ENCODE data around the gene MON2. TPM values are rescaled to one million over a fixed set of nuclear protein-coding genes. Genes with fewer than 3 reads are reported as not detected.

The MON2 gene
- total RNA-seq, 5 donors from 2014 or later (not counting 1 experiment from before 2014, with no cell fraction given), result 61.2 to 73.2 (median 66.5) TPM

DNA sequence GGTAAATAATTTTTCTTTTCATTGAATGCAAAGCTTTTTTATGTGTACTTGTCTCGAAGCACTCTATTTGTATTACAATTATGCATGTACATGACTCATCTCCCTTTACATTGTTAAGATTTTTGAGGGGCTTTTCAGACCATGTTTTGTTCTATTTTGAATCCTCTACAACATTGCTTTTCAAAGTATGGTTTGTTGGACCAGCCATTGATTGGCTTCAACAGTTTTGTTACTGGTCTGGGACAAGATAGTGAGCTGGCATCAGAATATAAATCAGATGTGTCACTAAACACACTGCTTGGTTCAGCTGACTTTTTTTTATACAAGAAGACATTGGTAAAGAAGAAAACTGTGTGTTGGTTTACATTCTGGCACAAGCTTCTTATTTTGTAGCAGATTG is 122.3 kb downstream of the MON2 start:
- Mint-ChIP-seq H3K4me1 (no peaks in the 10 kb centered on the region), H3K27me3 (no peaks in the 10 kb centered on the region), H3K9me3 (no peaks in the 10 kb centered on the region), H3K4me3 (no peak overlapping the region), H3K36me3 (peaks cover 35% of the 10 kb centered on the region), H3K27ac (no peak overlapping the region)
- no CpG with 5 or more reads among the region's 1 CpG for WGBS (ENCODE audit: insufficient coverage)
- Histone ChIP-seq H3K27me3 (replicated peaks in 1 of 2; ENCODE audit: control insufficient read depth in 2 of 2, extremely low read depth in 1 of 2, insufficient read depth in 2 of 2, low read length in 1 of 2) (no peaks in the 10 kb centered on the region), H3K4me1 (ENCODE audit: control insufficient read depth in 1 of 2, extremely low read depth in 1 of 2, insufficient read depth in 2 of 2, low read length in 2 of 2) (no peaks in the 10 kb centered on the region), H3K4me3 (ENCODE audit: control insufficient read depth in 1 of 2, extremely low read depth in 1 of 2, low read length in 1 of 2) (no peak overlapping the region), H3K36me3 (ENCODE audit: control insufficient read depth in 2 of 2, extremely low read depth in 1 of 2, insufficient read depth in 1 of 2, low read length in 1 of 2) (peaks cover 0 to 31% of the 10 kb centered on the region in 2 donors), H3K9me3 (no peaks in the 10 kb centered on the region), H3K27ac (ENCODE audit: low read length) (no peak overlapping the region)
- no peak for DNase-seq
- ATAC-seq (replicated peaks in 1 of 4), result no peak
- ChIA-PET CTCF (interaction anchor here in 1 of 2 donors (0.6 kb wide), 1 partner anchor 35 kb away, joined by 3 read pairs; no protein-coding TSS in a partner anchor), POLR2A (interaction anchor here in 1 of 2 donors (0.6 to 0.7 kb wide), 2 partner anchors 14 to 181 kb away, joined by 3 read pairs; no protein-coding TSS in a partner anchor)

- ChIA-PET POLR2A (no interaction called here), CTCF (no interaction called here)
- peaks cover 5% of the 10 kb centered on the region for H3K36me3 Mint-ChIP-seq
- Histone ChIP-seq H3K4me3 (ENCODE audit: control insufficient read depth in 1 of 2, extremely low read depth in 1 of 2, low read length in 1 of 2) (no peak overlapping the region), H3K27ac (ENCODE audit: low read length) (no peak overlapping the region), H3K9me3 (no peaks in the 10 kb centered on the region), H3K27me3 (replicated peaks in 1 of 2; ENCODE audit: control insufficient read depth in 2 of 2, extremely low read depth in 1 of 2, insufficient read depth in 2 of 2, low read length in 1 of 2) (no peaks in the 10 kb centered on the region), H3K36me3 (ENCODE audit: control insufficient read depth in 2 of 2, extremely low read depth in 1 of 2, insufficient read depth in 1 of 2, low read length in 1 of 2) (peaks cover 0 to 5% of the 10 kb centered on the region in 2 donors), H3K4me1 (ENCODE audit: control insufficient read depth in 1 of 2, extremely low read depth in 1 of 2, insufficient read depth in 2 of 2, low read length in 2 of 2) (peaks cover 0 to 3% of the 10 kb centered on the region in 2 experiments)
- H3K4me3 Mint-ChIP-seq, result no peak overlapping the region
- no peaks in the 10 kb centered on the region for H3K27me3 Mint-ChIP-seq
- peaks cover 0 to 8% (median 5%) of the 10 kb centered on the region in 3 donors for H3K4me1 Mint-ChIP-seq
- no peak overlapping the region for H3K27ac Mint-ChIP-seq
- no CpG with 5 or more reads among the region's 3 CpGs for WGBS (ENCODE audit: insufficient coverage)
- ATAC-seq (replicated peaks in 1 of 4) (no peak), DNase-seq (no peak)
- H3K9me3 Mint-ChIP-seq, result no peaks in the 10 kb centered on the region
Measured at GRCh38 chr12:62597253-62597652, 130.6 kb downstream of the MON2 start.

- Histone ChIP-seq H3K9me3 (no peaks in the 10 kb centered on the region), H3K4me3 (ENCODE audit: control insufficient read depth in 1 of 2, extremely low read depth in 1 of 2, low read length in 1 of 2) (no peak overlapping the region), H3K27ac (ENCODE audit: low read length) (no peak overlapping the region), H3K4me1 (ENCODE audit: control insufficient read depth in 1 of 2, extremely low read depth in 1 of 2, insufficient read depth in 2 of 2, low read length in 2 of 2) (peaks cover under 1 to 4% of the 10 kb centered on the region in 2 experiments), H3K36me3 (ENCODE audit: control insufficient read depth in 2 of 2, extremely low read depth in 1 of 2, insufficient read depth in 1 of 2, low read length in 1 of 2) (no peaks in the 10 kb centered on the region), H3K27me3 (replicated peaks in 1 of 2; ENCODE audit: control insufficient read depth in 2 of 2, extremely low read depth in 1 of 2, insufficient read depth in 2 of 2, low read length in 1 of 2) (no peaks in the 10 kb centered on the region)
- DNase-seq (no peak), ATAC-seq (replicated peaks in 1 of 4) (no peak)
- Mint-ChIP-seq H3K27me3 (no peaks in the 10 kb centered on the region), H3K4me3 (no peak overlapping the region), H3K4me1 (peaks cover 2 to 9% (median 7%) of the 10 kb centered on the region in 3 donors), H3K27ac (no peak overlapping the region), H3K36me3 (no peaks in the 10 kb centered on the region), H3K9me3 (no peaks in the 10 kb centered on the region)
- WGBS (ENCODE audit: insufficient coverage), result no CpG with 5 or more reads among the region's 3 CpGs
- CTCF ChIA-PET, result interaction anchor here in 1 of 2 donors (1.0 kb wide), 1 partner anchor 199 kb away, joined by 3 read pairs; no protein-coding TSS in a partner anchor
- POLR2A ChIA-PET, result interaction anchor here (0.6 to 0.7 kb wide), 3 partner anchors 21 to 195 kb away, joined by 3 read pairs; no protein-coding TSS in a partner anchor
Measured at GRCh38 chr12:62598846-62599245, 132.2 kb downstream of the MON2 start.

- Histone ChIP-seq H3K9me3 (no peaks in the 10 kb centered on the region), H3K27me3 (replicated peaks in 1 of 2; ENCODE audit: control insufficient read depth in 2 of 2, extremely low read depth in 1 of 2, insufficient read depth in 2 of 2, low read length in 1 of 2) (no peaks in the 10 kb centered on the region), H3K4me3 (ENCODE audit: control insufficient read depth in 1 of 2, extremely low read depth in 1 of 2, low read length in 1 of 2) (no peak overlapping the region), H3K4me1 (ENCODE audit: control insufficient read depth in 1 of 2, extremely low read depth in 1 of 2, insufficient read depth in 2 of 2, low read length in 2 of 2) (peaks cover 4 to 10% of the 10 kb centered on the region in 2 experiments), H3K36me3 (ENCODE audit: control insufficient read depth in 2 of 2, extremely low read depth in 1 of 2, insufficient read depth in 1 of 2, low read length in 1 of 2) (no peaks in the 10 kb centered on the region), H3K27ac (ENCODE audit: low read length) (no peak overlapping the region)
- no CpG with 5 or more reads among the region's 5 CpGs for WGBS (ENCODE audit: insufficient coverage)
- Mint-ChIP-seq H3K9me3 (no peaks in the 10 kb centered on the region), H3K4me1 (peaks cover 13 to 20% (median 18%) of the 10 kb centered on the region in 3 donors), H3K36me3 (no peaks in the 10 kb centered on the region), H3K4me3 (no peak overlapping the region), H3K27me3 (no peaks in the 10 kb centered on the region), H3K27ac (no peak overlapping the region)
- DNase-seq (no peak), ATAC-seq (replicated peaks in 1 of 4) (no peak)
- CTCF ChIA-PET, result interaction anchor here in 1 of 2 donors (1.3 kb wide), 1 partner anchor 10 kb away, joined by 3 read pairs; no protein-coding TSS in a partner anchor
- POLR2A ChIA-PET, result no interaction called here
Measured at GRCh38 chr12:62599854-62600437, 133.3 kb downstream of the MON2 start.

DNA sequence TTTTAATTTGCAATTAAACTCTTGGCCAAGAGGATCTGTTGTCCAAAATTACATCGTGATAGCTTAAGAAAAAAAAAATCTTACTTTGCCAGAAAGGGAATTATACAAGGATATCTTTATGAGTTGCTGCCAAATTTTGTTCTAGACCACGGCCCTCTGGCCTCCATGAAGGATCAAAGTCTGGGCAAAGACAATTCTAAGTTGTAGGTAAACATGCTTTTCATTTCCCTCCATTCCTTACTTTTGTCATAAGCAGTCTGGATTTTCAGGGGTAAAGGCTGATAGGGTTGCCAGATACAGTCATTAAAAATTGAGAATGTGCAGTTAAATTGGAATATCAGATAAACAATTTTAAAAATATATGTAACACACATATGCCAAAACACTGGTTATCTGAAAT is 135.1 kb downstream of the MON2 start:
- ChIA-PET POLR2A (no interaction called here), CTCF (interaction anchor here in 1 of 2 donors (0.6 kb wide), 1 partner anchor 129 kb away, joined by 4 read pairs; no protein-coding TSS in a partner anchor)
- H3K4me1 Mint-ChIP-seq, result peaks cover 32 to 35% (median 35%) of the 10 kb centered on the region in 3 donors
- no peak for DNase-seq
- Histone ChIP-seq H3K27ac (ENCODE audit: low read length) (peak overlapping the region; percentile 100), H3K4me3 (ENCODE audit: control insufficient read depth in 1 of 2, extremely low read depth in 1 of 2, low read length in 1 of 2) (peak overlapping the region; percentile 84 to 94), H3K27me3 (replicated peaks in 1 of 2; ENCODE audit: control insufficient read depth in 2 of 2, extremely low read depth in 1 of 2, insufficient read depth in 2 of 2, low read length in 1 of 2) (no peaks in the 10 kb centered on the region), H3K4me1 (ENCODE audit: control insufficient read depth in 1 of 2, extremely low read depth in 1 of 2, insufficient read depth in 2 of 2, low read length in 2 of 2) (peaks cover 4 to 11% of the 10 kb centered on the region in 2 experiments), H3K9me3 (no peaks in the 10 kb centered on the region), H3K36me3 (ENCODE audit: control insufficient read depth in 2 of 2, extremely low read depth in 1 of 2, insufficient read depth in 1 of 2, low read length in 1 of 2) (no peaks in the 10 kb centered on the region)
- H3K27me3 Mint-ChIP-seq, result no peaks in the 10 kb centered on the region
- peak overlapping the region; percentile 80 to 97 (median 90) for H3K4me3 Mint-ChIP-seq
- no peak for ATAC-seq (replicated peaks in 1 of 4)
- H3K27ac Mint-ChIP-seq, result peak overlapping the region; percentile 77 to 98
- H3K36me3 Mint-ChIP-seq, result no peaks in the 10 kb centered on the region
- H3K9me3 Mint-ChIP-seq, result no peaks in the 10 kb centered on the region
- no CpG with 5 or more reads among the region's 2 CpGs for WGBS (ENCODE audit: insufficient coverage)

GRCh38 chr12:62602255-62603060 is 135.8 kb downstream of the MON2 start:
- Histone ChIP-seq H3K9me3 (no peaks in the 10 kb centered on the region), H3K36me3 (ENCODE audit: control insufficient read depth in 2 of 2, extremely low read depth in 1 of 2, insufficient read depth in 1 of 2, low read length in 1 of 2) (no peaks in the 10 kb centered on the region), H3K4me3 (ENCODE audit: control insufficient read depth in 1 of 2, extremely low read depth in 1 of 2, low read length in 1 of 2) (peak overlapping the region; percentile 84 to 94), H3K4me1 (ENCODE audit: control insufficient read depth in 1 of 2, extremely low read depth in 1 of 2, insufficient read depth in 2 of 2, low read length in 2 of 2) (peaks cover 4 to 11% of the 10 kb centered on the region in 2 experiments), H3K27me3 (replicated peaks in 1 of 2; ENCODE audit: control insufficient read depth in 2 of 2, extremely low read depth in 1 of 2, insufficient read depth in 2 of 2, low read length in 1 of 2) (no peaks in the 10 kb centered on the region), H3K27ac (ENCODE audit: low read length) (peak overlapping the region; percentile 100)
- ChIA-PET CTCF (interaction anchor here (0.6 to 1.9 kb wide), 2 partner anchors 130 to 136 kb away, joined by 4 to 6 read pairs; partner anchors contain the start of gene MON2 (in 1 of the 2)), POLR2A (interaction anchor here (0.6 to 2.0 kb wide), 8 partner anchors 10 to 1620 kb away, joined by 3 to 13 read pairs (median 4); partner anchors contain the start of genes KICS2 (in 1 of the 2) and MON2 (in 1 of the 2))
- ATAC-seq (replicated peaks in 1 of 4), result peak; percentile 68 to 80 (median 71)
- Mint-ChIP-seq H3K27ac (peak overlapping the region; percentile 98), H3K4me1 (peaks cover 33 to 40% (median 38%) of the 10 kb centered on the region in 3 donors), H3K36me3 (no peaks in the 10 kb centered on the region), H3K9me3 (no peaks in the 10 kb centered on the region), H3K27me3 (no peaks in the 10 kb centered on the region), H3K4me3 (peak overlapping the region; percentile 80 to 97 (median 90))
- DNase-seq, result peak; percentile 74 to 93 (median 84)
- under 1% methylated on average over 65 of the region's 66 CpGs for WGBS (ENCODE audit: insufficient coverage)
